Measurements from ENCODE around the gene HIVEP3.
"Not testable (repeated sequence)": the region's sequence is repeated elsewhere in the genome, so short reads cannot be mapped to it uniquely, and the experiment has no call there.

The HIVEP3 gene

GRCh38 chr1:41558761-41559171 lies 360.0 kb downstream of the HIVEP3 start:
- TF ChIP-seq EZH2 (IDR thresholded peaks at IDR 0.05; ENCODE audit: borderline replicate concordance, low read depth, low read length, severe bottlenecking) (no peak), CTCF (IDR thresholded peaks at IDR 0.05; ENCODE audit: borderline replicate concordance, extremely low read depth, low read length, poor library complexity, severe bottlenecking) (no peak)
- H2AFZ ChIP-seq (ENCODE audit: low read depth, low read length) = no peak overlapping the region
- no peak overlapping the region for H3K9ac ChIP-seq (ENCODE audit: low read depth, low read length)
- DNase-seq = no peak
- H3K4me2 ChIP-seq (ENCODE audit: insufficient read depth, low read length) = no peak overlapping the region
- peaks cover 39% of the 10 kb centered on the region for H4K20me1 ChIP-seq (ENCODE audit: insufficient read depth, low read length)
- no peaks in the 10 kb centered on the region for H3K4me1 ChIP-seq (ENCODE audit: insufficient read depth, low read length)
- peaks cover 22% of the 10 kb centered on the region for H3K9me3 ChIP-seq (ENCODE audit: insufficient read depth, low read length, severe bottlenecking)
- no peak overlapping the region for H3K27ac ChIP-seq (ENCODE audit: low read length)
- H3K4me3 ChIP-seq (ENCODE audit: low read depth in 1 of 2, low read length in 2 of 2) = no peak overlapping the region
- H3K79me2 ChIP-seq (ENCODE audit: insufficient read depth, low read length) = peaks cover 66% of the 10 kb centered on the region
- peaks cover 86% of the 10 kb centered on the region for H3K36me3 ChIP-seq (ENCODE audit: insufficient read depth, low read length)
- no peak for ATAC-seq (ENCODE audit: insufficient read depth, low read depth)
- no peaks in the 10 kb centered on the region for H3K27me3 ChIP-seq (ENCODE audit: insufficient read depth, low read length, poor library complexity)

- H2AFZ ChIP-seq (ENCODE audit: low read depth, low read length) = no peak overlapping the region
- no peaks in the 10 kb centered on the region for H3K27me3 ChIP-seq (ENCODE audit: insufficient read depth, low read length, poor library complexity)
- H4K20me1 ChIP-seq (ENCODE audit: insufficient read depth, low read length) = peaks cover 35% of the 10 kb centered on the region
- no peak overlapping the region for H3K4me3 ChIP-seq (ENCODE audit: low read depth in 1 of 2, low read length in 2 of 2)
- H3K9me3 ChIP-seq (ENCODE audit: insufficient read depth, low read length, severe bottlenecking) = peaks cover 22% of the 10 kb centered on the region
- no peak overlapping the region for H3K9ac ChIP-seq (ENCODE audit: low read depth, low read length)
- no peak for ATAC-seq (ENCODE audit: insufficient read depth, low read depth)
- no peaks in the 10 kb centered on the region for H3K4me1 ChIP-seq (ENCODE audit: insufficient read depth, low read length)
- DNase-seq = no peak
- no peak overlapping the region for H3K27ac ChIP-seq (ENCODE audit: low read length)
- H3K36me3 ChIP-seq (ENCODE audit: insufficient read depth, low read length) = peaks cover 79% of the 10 kb centered on the region
- no peak overlapping the region for H3K4me2 ChIP-seq (ENCODE audit: insufficient read depth, low read length)
- TF ChIP-seq EZH2 (IDR thresholded peaks at IDR 0.05; ENCODE audit: borderline replicate concordance, low read depth, low read length, severe bottlenecking) (no peak), CTCF (IDR thresholded peaks at IDR 0.05; ENCODE audit: borderline replicate concordance, extremely low read depth, low read length, poor library complexity, severe bottlenecking) (no peak)
- peaks cover 59% of the 10 kb centered on the region for H3K79me2 ChIP-seq (ENCODE audit: insufficient read depth, low read length)
Measured at GRCh38 chr1:41557751-41558455, 360.8 kb downstream of the HIVEP3 start.

GRCh38 chr1:41554746-41555145 lies 364.0 kb downstream of the HIVEP3 start:
- Histone ChIP-seq H3K36me3 (ENCODE audit: insufficient read depth, low read length) (peaks cover 48% of the 10 kb centered on the region), H4K20me1 (ENCODE audit: insufficient read depth, low read length) (peaks cover 12% of the 10 kb centered on the region; the same call in 1 of the 2 replicates), H3K9me3 (ENCODE audit: insufficient read depth, low read length, severe bottlenecking) (peaks cover 22% of the 10 kb centered on the region), H3K79me2 (ENCODE audit: insufficient read depth, low read length) (peaks cover 27% of the 10 kb centered on the region)
- H3K9ac ChIP-seq (ENCODE audit: low read depth, low read length); H3K27me3 ChIP-seq (ENCODE audit: insufficient read depth, low read length, poor library complexity); H2AFZ ChIP-seq (ENCODE audit: low read depth, low read length); H3K4me1 ChIP-seq (ENCODE audit: insufficient read depth, low read length); ATAC-seq (ENCODE audit: insufficient read depth, low read depth); H3K27ac ChIP-seq (ENCODE audit: low read length); H3K4me2 ChIP-seq (ENCODE audit: insufficient read depth, low read length); DNase-seq; H3K4me3 ChIP-seq (ENCODE audit: low read depth in 1 of 2, low read length in 2 of 2): not testable (repeated sequence)

- Histone ChIP-seq H4K20me1 (ENCODE audit: insufficient read depth, low read length) (peaks cover 48% of the 10 kb centered on the region), H3K27ac (ENCODE audit: low read length) (peak overlapping the region; percentile 6; the same call in 1 of the 2 replicates), H3K9me3 (ENCODE audit: insufficient read depth, low read length, severe bottlenecking) (no peaks in the 10 kb centered on the region), H2AFZ (ENCODE audit: low read depth, low read length) (no peak overlapping the region), H3K27me3 (ENCODE audit: insufficient read depth, low read length, poor library complexity) (no peaks in the 10 kb centered on the region), H3K4me1 (ENCODE audit: insufficient read depth, low read length) (no peaks in the 10 kb centered on the region), H3K9ac (ENCODE audit: low read depth, low read length) (no peak overlapping the region), H3K4me3 (ENCODE audit: low read depth in 1 of 2, low read length in 2 of 2) (no peak overlapping the region), H3K4me2 (ENCODE audit: insufficient read depth, low read length) (no peak overlapping the region), H3K79me2 (ENCODE audit: insufficient read depth, low read length) (peaks cover 53% of the 10 kb centered on the region), H3K36me3 (ENCODE audit: insufficient read depth, low read length) (peaks cover 52% of the 10 kb centered on the region)
- DNase-seq (peak; percentile 24), ATAC-seq (ENCODE audit: insufficient read depth, low read depth) (peak; percentile 41)
- no peak for TF ChIP-seq EZH2 (IDR thresholded peaks at IDR 0.05; ENCODE audit: borderline replicate concordance, low read depth, low read length, severe bottlenecking)
- no peak for TF ChIP-seq CTCF (IDR thresholded peaks at IDR 0.05; ENCODE audit: borderline replicate concordance, extremely low read depth, low read length, poor library complexity, severe bottlenecking)
Measured at GRCh38 chr1:41547781-41548560, 370.8 kb downstream of the HIVEP3 start.

Data from DND-41 (cell line).